Naive thymus-derived CD8-positive, alpha-beta T cell (primary cell): ENCODE measurements around the gene MGAT4A. TPM values are rescaled to one million over a fixed set of nuclear protein-coding genes. Genes with fewer than 3 reads are reported as not detected.

Experiments used
- ATAC-seq, 2 donors: fragments of 150-1000 bp; cut with Tn5 transposase in 1 of 2; sonication (Bioruptor Pico), chemical (Tn5 transposase) in 1 of 2; 1 replicate in 1 of 2; 2 replicates in 1 of 2; pipeline ENCODE4 v1.10.0; 2021; ENCODE audit warnings: mild to moderate bottlenecking in 2 of 2, moderate library complexity in 2 of 2
- POLR2A ChIA-PET: fragments of 350-600 bp; sonication (Branson Sonifier 250); formaldehyde crosslinking; loops from one replicate; lab custom pipeline; 2021; ENCODE audit warnings: antibody characterized with exemption; lab: Charles Lee
- DNase-seq, 10 donors: peaks; one replicate each; pipeline versions ENCODE4 v3.0.0 to v3.0.0-alpha.2; 2020 to 2022
- H3K27ac Mint-ChIP-seq, 10 donors: one replicate each; pipeline ENCODE4 v1.8.0; 2020 to 2022; ENCODE audit warnings: mild to moderate bottlenecking in 10 of 10, mixed read lengths in 10 of 10, moderate library complexity in 4 of 10, inconsistent platforms in 1 of 10
- H3K27me3 Mint-ChIP-seq, 5 donors: one replicate each; pipeline ENCODE4 v1.8.0; 2021 to 2022; ENCODE audit warnings: mixed read lengths in 5 of 5
- H3K36me3 Mint-ChIP-seq, 3 donors: one replicate each; pipeline ENCODE4 v1.8.0; 2020 to 2022; ENCODE audit warnings: mixed read lengths in 3 of 3, mild to moderate bottlenecking in 2 of 3, inconsistent platforms in 1 of 3
- H3K4me1 Mint-ChIP-seq, 4 donors: one replicate each; pipeline ENCODE4 v1.8.0; 2021 to 2022; ENCODE audit warnings: mixed read lengths in 4 of 4
- H3K4me3 Mint-ChIP-seq, 10 donors: one replicate each; pipeline ENCODE4 v1.8.0; 2020 to 2022; ENCODE audit warnings: mild to moderate bottlenecking in 10 of 10, mixed read lengths in 10 of 10, moderate library complexity in 6 of 10, inconsistent platforms in 1 of 10
- H3K9me3 Mint-ChIP-seq, 9 donors: one replicate each; pipeline ENCODE4 v1.8.0; 2020 to 2022; ENCODE audit warnings: mixed read lengths in 9 of 9, mild to moderate bottlenecking in 3 of 9, inconsistent platforms in 1 of 9, moderate library complexity in 1 of 9
- polyA plus RNA-seq, 3 donors: library from polyadenylated mRNA; unstranded; fragments of 300-500 nt; fragmentation: Illumina TruSeq; gene quantifications; one replicate each; pipeline ENCODE4 v1.2.3, GENCODE V29; 2021
- total RNA-seq, 8 experiments: library from RNA in 2 of 8; stranded (reverse) in 2 of 8; gene quantifications; one replicate each; pipeline ENCODE4 v1.2.3 and lab custom pipeline; 2021 to 2026

The MGAT4A gene
- total and polyA plus RNA-seq, 5 experiments from 2014 or later, result 285 to 350 (median 295) TPM

DNA sequence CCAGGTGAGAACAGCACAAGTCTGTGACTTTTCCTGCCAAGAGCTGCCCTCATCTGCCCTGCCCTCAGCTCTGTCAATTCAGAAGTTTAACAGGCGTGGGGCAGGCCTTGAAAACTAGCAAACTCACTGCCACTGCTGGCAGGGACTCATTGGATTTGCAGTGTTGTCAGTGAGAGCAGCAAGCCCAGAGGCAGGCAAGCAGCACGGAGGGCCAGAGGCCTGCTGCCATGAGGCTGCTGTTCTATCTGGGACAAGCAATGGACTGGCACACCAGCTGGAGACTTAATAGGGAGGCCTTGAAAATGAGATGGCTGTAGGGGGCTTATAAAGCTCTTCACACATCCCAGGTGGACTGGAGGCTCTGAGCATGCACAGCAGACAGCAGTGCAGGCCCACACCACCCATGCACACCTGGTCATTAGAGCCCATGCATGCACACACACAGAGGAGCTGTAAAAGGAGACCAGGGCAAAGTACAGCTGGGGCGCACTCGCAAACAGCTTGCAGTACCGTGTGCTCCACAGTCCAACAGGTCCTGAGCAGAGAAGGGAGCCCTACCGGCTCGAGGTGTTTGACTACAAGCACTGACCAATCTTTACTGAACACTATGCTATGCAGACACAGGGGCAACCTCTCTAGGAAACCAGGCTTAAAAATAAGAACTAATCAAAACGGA lies 28.7 kb downstream of the MGAT4A start:
- ATAC-seq, result peak in 1 of 2 donors; percentile 31
- Mint-ChIP-seq H3K36me3 (peaks cover 0 to 33% (median under 1%) of the 10 kb centered on the region in 3 donors), H3K9me3 (no peaks in the 10 kb centered on the region), H3K27ac (peak overlapping the region; percentile 83 to 95 (median 90)), H3K4me3 (peak overlapping the region; percentile 60 to 87 (median 68)), H3K4me1 (peaks cover 41 to 83% (median 81%) of the 10 kb centered on the region in 4 donors), H3K27me3 (no peaks in the 10 kb centered on the region)
- DNase-seq, result no peak
- POLR2A ChIA-PET, result interaction anchor here (1.0 to 1.7 kb wide), 6 partner anchors 10 to 53 kb away, joined by 3 to 7 read pairs (median 4); partner anchors contain the start of gene MGAT4A

DNA sequence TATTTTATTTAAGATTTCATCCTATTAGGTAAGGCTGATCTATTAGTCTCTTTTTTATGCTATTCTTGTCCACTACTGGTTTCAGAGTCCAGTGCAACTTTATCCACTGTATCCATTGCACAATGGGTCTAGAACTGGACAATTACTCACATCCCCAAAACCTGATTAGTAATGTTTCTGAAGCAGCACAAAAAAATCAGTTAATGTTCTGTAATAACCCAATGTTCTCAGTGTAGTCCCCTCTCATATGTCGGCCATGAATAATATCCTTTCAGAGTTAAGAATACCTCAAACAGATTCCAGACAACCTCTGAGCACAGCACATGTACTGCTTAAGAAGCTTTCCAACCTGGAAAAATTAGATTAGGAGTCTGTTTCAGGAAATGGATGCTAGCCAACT lies 29.7 kb downstream of the MGAT4A start:
- Mint-ChIP-seq H3K9me3 (no peaks in the 10 kb centered on the region), H3K4me3 (peak overlapping the region in 6 of 10 donors; percentile 16 to 60 (median 26)), H3K27me3 (no peaks in the 10 kb centered on the region), H3K27ac (peak overlapping the region; percentile 29 to 95 (median 85)), H3K4me1 (peaks cover 46 to 88% (median 86%) of the 10 kb centered on the region in 4 donors), H3K36me3 (peaks cover 0 to 32% (median 0%) of the 10 kb centered on the region in 3 donors)
- POLR2A ChIA-PET, result interaction anchor here (1.0 to 1.7 kb wide), 3 partner anchors 14 to 47 kb away, joined by 3 to 7 read pairs (median 5); partner anchors contain the start of gene MGAT4A
- ATAC-seq (no peak), DNase-seq (no peak)

DNA sequence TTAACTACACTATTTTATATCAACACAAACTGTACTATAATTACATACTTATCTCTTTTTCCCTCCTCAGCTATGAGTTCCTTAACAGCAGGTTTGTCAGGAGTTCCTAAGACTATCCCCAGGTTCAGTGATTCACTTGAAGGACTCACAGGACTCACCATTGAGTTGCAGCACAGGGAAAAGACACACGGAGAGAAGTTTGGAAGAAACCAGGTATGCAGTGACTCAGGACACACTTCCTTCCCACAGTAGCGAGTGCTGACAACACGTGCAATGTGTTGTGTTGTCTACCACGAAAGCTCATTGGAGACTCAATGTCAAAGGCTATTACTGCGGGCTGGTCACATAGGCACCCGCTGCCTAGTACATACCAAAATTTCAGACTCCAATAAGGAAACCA lies 32.0 kb downstream of the MGAT4A start:
- Mint-ChIP-seq H3K27me3 (no peaks in the 10 kb centered on the region), H3K9me3 (no peaks in the 10 kb centered on the region), H3K36me3 (peaks cover 0 to 32% (median 2%) of the 10 kb centered on the region in 3 donors), H3K27ac (peak overlapping the region; percentile 12 to 88 (median 68)), H3K4me3 (peak overlapping the region in 9 of 10 donors; percentile 6 to 75 (median 43)), H3K4me1 (peaks cover 45 to 89% (median 88%) of the 10 kb centered on the region in 4 donors)
- ATAC-seq (no peak), DNase-seq (no peak)
- POLR2A ChIA-PET, result interaction anchor here (1.0 to 1.8 kb wide), 3 partner anchors 11 to 32 kb away, joined by 3 to 5 read pairs (median 4); partner anchors contain the start of gene MGAT4A

DNA sequence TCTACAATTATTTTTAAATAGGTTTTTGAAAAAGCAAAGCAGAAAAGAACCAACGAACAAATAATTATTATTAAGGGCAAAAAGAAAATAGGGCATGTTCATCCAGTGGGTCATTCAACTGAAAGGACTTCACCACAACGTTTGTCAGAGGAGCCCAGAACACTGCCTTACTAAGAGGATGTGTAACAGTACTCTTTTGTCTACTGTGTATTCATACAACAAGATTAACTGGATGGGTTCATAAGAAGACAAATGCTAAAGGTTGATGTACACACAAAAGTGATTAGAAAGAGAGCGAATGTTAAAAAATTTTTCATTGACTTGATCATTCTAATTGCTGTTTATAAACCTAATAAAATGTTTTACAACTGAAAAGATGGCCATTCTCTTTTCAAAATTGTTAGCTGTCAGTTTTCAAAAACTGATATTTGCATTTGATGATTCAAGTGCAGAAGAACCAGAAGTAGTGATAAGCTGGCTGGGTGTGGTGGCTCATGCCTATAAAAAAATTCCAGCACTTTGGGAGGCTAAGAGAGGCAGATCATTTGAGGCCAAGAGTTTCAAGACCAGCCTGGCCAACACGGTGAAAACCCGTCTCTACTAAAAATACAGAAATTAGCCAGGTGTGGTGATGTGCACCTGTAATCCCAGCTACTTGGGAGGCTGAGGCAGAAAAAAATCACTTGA lies 33.1 kb downstream of the MGAT4A start:
- DNase-seq (no peak), ATAC-seq (no peak)
- H3K9me3 Mint-ChIP-seq, result no peaks in the 10 kb centered on the region
- H3K4me1 Mint-ChIP-seq, result peaks cover 44 to 89% (median 88%) of the 10 kb centered on the region in 4 donors
- H3K27ac Mint-ChIP-seq, result peak overlapping the region in 9 of 10 donors; percentile 52 to 88 (median 77)
- H3K27me3 Mint-ChIP-seq, result no peaks in the 10 kb centered on the region
- H3K4me3 Mint-ChIP-seq, result peak overlapping the region in 7 of 10 donors; percentile 12 to 77 (median 36)
- POLR2A ChIA-PET, result interaction anchor here (0.9 to 1.0 kb wide), 2 partner anchors 10 to 12 kb away, joined by 3 to 4 read pairs; no protein-coding TSS in a partner anchor
- H3K36me3 Mint-ChIP-seq, result peaks cover 0 to 32% (median 4%) of the 10 kb centered on the region in 3 donors

DNA sequence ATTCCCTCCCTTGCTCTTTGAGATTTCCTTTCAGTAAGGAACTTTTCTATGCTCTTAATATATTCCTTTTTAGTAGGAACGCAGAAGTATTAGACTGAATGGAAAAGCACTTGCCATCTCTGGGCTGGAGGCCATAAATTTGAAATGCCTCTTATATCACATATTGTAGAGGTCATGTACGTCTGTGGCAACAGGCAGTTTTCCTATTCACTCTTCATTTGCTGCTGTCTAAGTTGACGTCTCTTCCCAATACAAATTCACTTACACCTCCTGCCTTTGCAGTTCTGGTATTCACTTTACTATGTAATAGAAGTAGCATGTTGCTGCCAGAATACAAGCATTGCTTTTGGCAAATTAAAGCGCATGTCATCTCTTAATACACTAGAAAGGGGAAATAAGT lies 34.7 kb downstream of the MGAT4A start:
- Mint-ChIP-seq H3K9me3 (no peaks in the 10 kb centered on the region), H3K4me1 (peaks cover 38 to 86% (median 79%) of the 10 kb centered on the region in 4 donors), H3K27me3 (no peaks in the 10 kb centered on the region), H3K4me3 (peak overlapping the region in 8 of 10 donors; percentile 6 to 68 (median 52)), H3K27ac (peak overlapping the region; percentile 3 to 90 (median 75)), H3K36me3 (peaks cover 0 to 36% (median 4%) of the 10 kb centered on the region in 3 donors)
- POLR2A ChIA-PET, result no interaction called here
- DNase-seq (no peak), ATAC-seq (no peak)

DNA sequence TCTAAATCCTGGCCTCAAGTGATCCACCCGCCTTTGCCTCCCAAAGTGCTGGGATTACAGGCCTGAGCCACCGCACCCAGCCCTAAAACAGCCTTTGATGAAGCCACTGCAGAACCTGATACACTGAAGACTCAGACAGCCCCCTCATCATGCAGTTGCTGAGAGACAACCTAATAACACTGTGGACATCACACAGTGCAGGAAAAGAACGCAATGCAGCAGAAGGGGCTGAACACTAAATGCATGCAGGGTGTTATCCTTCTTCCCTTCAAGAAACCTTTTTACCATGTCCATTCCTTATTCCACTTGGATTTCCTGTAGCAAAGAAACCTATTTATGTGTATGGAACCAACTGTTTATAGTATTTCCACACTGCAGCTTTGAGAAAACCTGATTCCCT lies 35.7 kb downstream of the MGAT4A start:
- peak overlapping the region in 9 of 10 donors; percentile 15 to 72 (median 46) for H3K4me3 Mint-ChIP-seq
- ATAC-seq (no peak), DNase-seq (no peak)
- POLR2A ChIA-PET, result interaction anchor here (0.6 to 1.6 kb wide), 4 partner anchors 10 to 37 kb away, joined by 3 to 5 read pairs (median 4); no protein-coding TSS in a partner anchor
- H3K9me3 Mint-ChIP-seq, result no peaks in the 10 kb centered on the region
- peak overlapping the region; percentile 73 to 93 (median 88) for H3K27ac Mint-ChIP-seq
- peaks cover 40 to 92% (median 83%) of the 10 kb centered on the region in 4 donors for H3K4me1 Mint-ChIP-seq
- peaks cover 0 to 40% (median 7%) of the 10 kb centered on the region in 3 donors for H3K36me3 Mint-ChIP-seq
- no peaks in the 10 kb centered on the region for H3K27me3 Mint-ChIP-seq

DNA sequence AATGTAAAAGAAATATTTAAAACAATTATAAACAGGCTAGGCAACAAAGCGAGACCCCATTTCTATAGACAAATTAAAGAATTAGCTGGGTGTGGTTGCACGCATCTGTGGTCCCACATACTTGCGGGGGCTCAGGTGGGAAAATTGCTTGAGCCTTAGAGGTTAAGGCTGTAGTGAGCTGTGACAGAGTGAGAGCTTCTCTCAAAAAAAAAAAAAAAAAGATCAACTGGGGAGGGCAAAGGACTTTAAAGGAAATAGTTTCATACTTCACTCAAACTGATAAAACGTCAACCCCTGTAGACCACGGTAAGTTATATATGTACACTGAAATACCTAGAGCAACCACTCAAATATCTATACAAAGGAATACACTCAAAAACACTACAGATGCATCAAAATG lies 37.5 kb downstream of the MGAT4A start:
- peaks cover 41 to 97% (median 84%) of the 10 kb centered on the region in 4 donors for H3K4me1 Mint-ChIP-seq
- peaks cover 0 to 42% (median 7%) of the 10 kb centered on the region in 3 donors for H3K36me3 Mint-ChIP-seq
- peak in 3 of 10 donors; percentile 22 to 55 (median 40) for DNase-seq
- H3K9me3 Mint-ChIP-seq, result no peaks in the 10 kb centered on the region
- ATAC-seq, result peak; percentile 73 to 76
- peak overlapping the region; percentile 52 to 84 (median 74) for H3K4me3 Mint-ChIP-seq
- H3K27me3 Mint-ChIP-seq, result no peaks in the 10 kb centered on the region
- POLR2A ChIA-PET, result interaction anchor here (0.6 to 1.9 kb wide), 6 partner anchors 8 to 78 kb away, joined by 3 to 13 read pairs (median 7); partner anchors contain the start of gene MGAT4A
- peak overlapping the region; percentile 80 to 96 (median 88) for H3K27ac Mint-ChIP-seq

DNA sequence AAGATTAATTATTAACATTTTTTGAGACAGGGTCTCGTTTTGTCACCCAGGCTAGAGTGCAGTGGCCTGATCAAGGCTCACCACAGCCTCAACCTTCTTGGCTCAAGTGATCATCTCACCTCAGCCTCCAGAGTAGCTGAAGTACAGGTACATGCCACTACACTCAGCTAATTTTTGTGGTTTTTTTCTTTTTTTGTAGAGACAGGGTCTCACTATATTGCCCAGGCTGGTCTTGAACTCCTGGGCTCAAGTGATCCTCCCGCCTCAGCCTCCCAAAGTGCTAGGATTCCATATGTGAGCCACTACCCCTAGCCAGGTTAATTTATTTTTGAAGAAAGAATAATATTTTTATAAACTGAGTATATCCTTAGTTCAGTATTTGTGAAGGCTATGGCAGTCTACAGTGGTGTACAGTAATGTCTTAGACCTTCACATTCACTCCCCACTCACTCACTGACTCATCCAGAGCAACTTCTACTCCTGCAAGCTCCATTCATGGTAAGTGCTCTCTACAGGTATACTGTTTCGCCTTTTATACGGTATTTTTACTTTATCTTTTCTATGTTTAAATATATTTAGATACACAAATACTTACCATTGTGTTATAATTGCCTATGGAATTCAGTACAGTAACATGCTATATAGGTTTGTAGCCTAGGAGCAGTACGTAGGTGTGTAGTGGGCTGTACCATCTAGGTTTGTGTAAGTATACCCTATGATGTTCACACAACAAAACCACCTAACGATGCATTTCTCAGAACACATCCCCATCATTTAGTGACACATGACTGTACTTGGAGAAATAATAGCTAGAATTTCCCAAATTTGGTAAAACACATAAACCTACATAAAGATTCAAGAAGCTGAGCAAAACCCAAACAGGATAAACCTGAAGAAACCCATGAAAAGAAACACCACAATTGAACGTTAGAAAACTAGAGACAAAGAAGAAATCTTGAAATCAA lies 38.6 kb downstream of the MGAT4A start:
- peak overlapping the region; percentile 80 to 96 (median 88) for H3K27ac Mint-ChIP-seq
- H3K4me1 Mint-ChIP-seq, result peaks cover 47 to 97% (median 85%) of the 10 kb centered on the region in 4 donors
- peak overlapping the region; percentile 52 to 84 (median 71) for H3K4me3 Mint-ChIP-seq
- no peaks in the 10 kb centered on the region for H3K27me3 Mint-ChIP-seq
- H3K9me3 Mint-ChIP-seq, result no peaks in the 10 kb centered on the region
- ATAC-seq (peak; percentile 29 to 35), DNase-seq (no peak)
- POLR2A ChIA-PET, result interaction anchor here (0.7 to 1.4 kb wide), 7 partner anchors 10 to 38 kb away, joined by 3 to 7 read pairs (median 3); no protein-coding TSS in a partner anchor
- peaks cover 0 to 41% (median 7%) of the 10 kb centered on the region in 3 donors for H3K36me3 Mint-ChIP-seq

DNA sequence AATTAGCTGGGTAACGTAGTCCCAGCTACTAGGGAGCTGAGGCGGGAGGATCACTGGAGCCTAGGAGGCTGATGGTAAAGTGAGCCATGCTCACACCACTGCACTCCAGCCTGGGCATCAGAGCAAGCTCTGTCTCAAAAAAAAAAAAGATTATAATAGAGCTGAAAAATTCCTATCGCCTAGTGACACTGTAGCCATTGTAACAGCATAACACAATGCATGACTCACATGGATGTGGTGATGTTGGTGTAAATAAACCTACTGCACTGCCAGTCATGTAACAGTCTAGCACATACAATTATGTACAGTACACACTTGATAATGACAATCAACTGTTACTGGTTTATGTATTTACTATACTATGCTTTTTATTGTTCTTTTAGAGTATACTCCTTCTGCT lies 39.6 kb downstream of the MGAT4A start:
- H3K4me3 Mint-ChIP-seq, result peak overlapping the region in 8 of 10 donors; percentile 15 to 54 (median 38)
- peak; percentile 41 to 48 for ATAC-seq
- peaks cover 45 to 96% (median 85%) of the 10 kb centered on the region in 4 donors for H3K4me1 Mint-ChIP-seq

DNA sequence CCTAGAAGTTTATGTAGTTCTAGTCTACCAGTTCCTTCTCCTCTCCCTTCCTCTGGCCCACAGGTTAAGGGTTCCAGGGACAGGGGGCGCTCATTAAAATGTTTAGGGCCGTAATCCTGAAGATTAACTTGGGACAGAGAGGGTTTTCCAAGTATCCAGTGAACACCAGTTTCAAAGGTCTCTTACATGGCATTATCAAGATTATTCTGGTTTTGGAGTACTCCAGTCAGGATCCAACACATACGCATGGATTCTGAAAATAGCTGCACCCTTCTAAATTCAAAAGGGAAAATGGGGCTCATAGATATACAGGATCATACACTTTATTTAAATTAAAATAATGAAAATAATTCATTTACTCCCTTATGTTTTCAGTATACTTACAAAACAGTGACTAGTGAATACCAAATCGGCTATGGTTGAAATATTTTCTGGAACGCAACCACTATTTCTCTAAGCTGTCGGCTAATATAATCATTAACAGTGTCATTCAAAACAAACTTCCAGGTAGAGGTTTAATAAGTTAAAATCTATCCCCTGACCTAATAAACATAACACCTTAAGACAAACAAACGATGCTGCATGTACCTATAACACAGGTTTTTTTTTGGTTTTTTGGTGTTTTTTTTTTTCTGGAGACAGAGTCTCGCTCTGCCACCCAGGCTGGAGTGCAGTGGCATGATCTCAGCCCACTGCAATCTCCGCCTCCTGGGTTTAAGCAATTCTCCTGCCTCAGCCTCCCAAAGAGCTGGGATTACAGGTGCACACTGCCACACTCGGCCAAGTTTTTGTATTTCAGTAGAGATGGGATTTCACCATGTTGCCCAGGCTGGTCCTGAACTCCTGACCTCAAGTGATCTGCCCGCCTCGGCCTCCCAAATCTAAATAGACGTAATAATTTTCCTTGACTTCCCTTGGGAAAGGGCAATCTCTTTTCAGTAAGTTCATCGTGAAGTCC lies 44.7 kb downstream of the MGAT4A start:
- peak overlapping the region in 4 of 10 donors; percentile 23 to 49 (median 31) for H3K4me3 Mint-ChIP-seq
- DNase-seq (no peak), ATAC-seq (no peak)
- H3K4me1 Mint-ChIP-seq, result peaks cover 29 to 90% (median 83%) of the 10 kb centered on the region in 4 donors
- no peaks in the 10 kb centered on the region for H3K9me3 Mint-ChIP-seq
- peak overlapping the region; percentile 83 to 93 (median 88) for H3K27ac Mint-ChIP-seq
- no peaks in the 10 kb centered on the region for H3K27me3 Mint-ChIP-seq
- POLR2A ChIA-PET, result interaction anchor here (1.4 to 1.8 kb wide), 4 partner anchors 16 to 44 kb away, joined by 4 to 8 read pairs (median 4); no protein-coding TSS in a partner anchor
- peaks cover 0 to 52% (median 12%) of the 10 kb centered on the region in 3 donors for H3K36me3 Mint-ChIP-seq

More for the DNA sequence above, 39.6 kb downstream of the MGAT4A start:
- Mint-ChIP-seq H3K27me3 (no peaks in the 10 kb centered on the region), H3K27ac (peak overlapping the region; percentile 71 to 97 (median 82)), H3K36me3 (peaks cover 0 to 42% (median 7%) of the 10 kb centered on the region in 3 donors), H3K9me3 (no peaks in the 10 kb centered on the region)
- DNase-seq, result no peak
- POLR2A ChIA-PET, result interaction anchor here (0.6 to 1.4 kb wide), 6 partner anchors 9 to 36 kb away, joined by 3 to 4 read pairs (median 3); no protein-coding TSS in a partner anchor
